Glutamatergic neuron (in vitro differentiated cells): Measurements from ENCODE around the gene GALNT13. TPM values are rescaled to one million over a fixed set of nuclear protein-coding genes. Genes with fewer than 3 reads are reported as not detected.

ENCODE experiments used
- DNase-seq: peaks from one replicate; pipeline ENCODE4 v3.0.0; 2022
- H3K27ac Mint-ChIP-seq: one replicate; pipeline ENCODE4 v1.8.0; 2020; ENCODE audit warnings: mild to moderate bottlenecking, mixed read lengths, inconsistent platforms; ENCODE audit not compliant: unreplicated experiment
- H3K27me3 Mint-ChIP-seq: one replicate; pipeline ENCODE4 v1.8.0; 2020; ENCODE audit warnings: mild to moderate bottlenecking, moderate library complexity, mixed read lengths, inconsistent platforms; ENCODE audit not compliant: unreplicated experiment
- H3K36me3 Mint-ChIP-seq: one replicate; pipeline ENCODE4 v1.8.0; 2020; ENCODE audit warnings: mild to moderate bottlenecking, mixed read lengths, inconsistent platforms; ENCODE audit not compliant: unreplicated experiment
- H3K4me1 Mint-ChIP-seq: one replicate; pipeline ENCODE4 v1.8.0; 2020; ENCODE audit warnings: mild to moderate bottlenecking, low read depth, mixed read lengths, inconsistent platforms; ENCODE audit not compliant: unreplicated experiment
- H3K4me3 Mint-ChIP-seq: one replicate; pipeline ENCODE4 v1.8.0; 2020; ENCODE audit warnings: mild to moderate bottlenecking, mixed read lengths, inconsistent platforms; ENCODE audit not compliant: unreplicated experiment
- H3K9me3 Mint-ChIP-seq: one replicate; pipeline ENCODE4 v1.8.0; 2020; ENCODE audit warnings: mild to moderate bottlenecking, moderate library complexity, mixed read lengths, inconsistent platforms; ENCODE audit not compliant: unreplicated experiment
- CTCF ChIP-seq: fragments of 200-600 bp; sonication (generic); IDR thresholded peaks from one replicate; pipeline ENCODE4 v1.5.0; 2021; ENCODE audit not compliant: partially characterized antibody, unreplicated experiment
- total RNA-seq: library from RNA; stranded (reverse); fragmentation: NEBNext Ultra II Directional; extraction: Animal tissue kit (Norgen Biotek cat#: 25700); gene quantifications from one replicate; pipeline ENCODE4 v1.2.1, GENCODE V29; 2021; ENCODE audit not compliant: unreplicated experiment

The GALNT13 gene
- total RNA-seq, 1 donor from 2014 or later, result 5.5 TPM

GRCh38 chr2:154306266-154306970, 434.7 kb downstream of the GALNT13 start:
- TF ChIP-seq CTCF, result no peak
- Mint-ChIP-seq H3K4me1 (no peaks in the 10 kb centered on the region), H3K27me3 (no peaks in the 10 kb centered on the region), H3K27ac (no peak overlapping the region), H3K9me3 (no peaks in the 10 kb centered on the region), H3K4me3 (no peak overlapping the region), H3K36me3 (no peaks in the 10 kb centered on the region)
- no peak for DNase-seq

- Mint-ChIP-seq H3K9me3 (no peaks in the 10 kb centered on the region), H3K4me3 (no peak overlapping the region), H3K27me3 (no peaks in the 10 kb centered on the region), H3K36me3 (no peaks in the 10 kb centered on the region), H3K4me1 (no peaks in the 10 kb centered on the region), H3K27ac (no peak overlapping the region)
- TF ChIP-seq CTCF, result no peak
- no peak for DNase-seq
Observed at GRCh38 chr2:154307007-154307406, 435.3 kb downstream of the GALNT13 start.

GRCh38 chr2:154324601-154325000, 452.9 kb downstream of the GALNT13 start:
- no peak for TF ChIP-seq CTCF
- no peak overlapping the region for H3K4me3 Mint-ChIP-seq
- no peak overlapping the region for H3K27ac Mint-ChIP-seq
- no peaks in the 10 kb centered on the region for H3K4me1 Mint-ChIP-seq
- no peak for DNase-seq
- no peaks in the 10 kb centered on the region for H3K27me3 Mint-ChIP-seq
- no peaks in the 10 kb centered on the region for H3K9me3 Mint-ChIP-seq
- no peaks in the 10 kb centered on the region for H3K36me3 Mint-ChIP-seq

GRCh38 chr2:154329510-154329909, 457.8 kb downstream of the GALNT13 start:
- Mint-ChIP-seq H3K4me3 (no peak overlapping the region), H3K27ac (no peak overlapping the region), H3K27me3 (no peaks in the 10 kb centered on the region), H3K36me3 (no peaks in the 10 kb centered on the region), H3K4me1 (peaks cover 4% of the 10 kb centered on the region), H3K9me3 (no peaks in the 10 kb centered on the region)
- no peak for DNase-seq
- no peak for TF ChIP-seq CTCF

- H3K4me3 Mint-ChIP-seq, result no peak overlapping the region
- no peak overlapping the region for H3K27ac Mint-ChIP-seq
- DNase-seq, result no peak
- TF ChIP-seq CTCF, result no peak
- H3K4me1 Mint-ChIP-seq, result peaks cover 4% of the 10 kb centered on the region
- no peaks in the 10 kb centered on the region for H3K27me3 Mint-ChIP-seq
- H3K36me3 Mint-ChIP-seq, result no peaks in the 10 kb centered on the region
- H3K9me3 Mint-ChIP-seq, result no peaks in the 10 kb centered on the region
Observed at GRCh38 chr2:154331784-154332183, 460.1 kb downstream of the GALNT13 start.
